ENCODE measurements around the gene MBNL3. TPM values are rescaled to one million over a fixed set of nuclear protein-coding genes. Genes with fewer than 3 reads are reported as not detected.

Gene MBNL3
- polyA plus RNA-seq, 1 of the 3 experiments (the other 2 are of a cell fraction) = 0.21 TPM

DNA sequence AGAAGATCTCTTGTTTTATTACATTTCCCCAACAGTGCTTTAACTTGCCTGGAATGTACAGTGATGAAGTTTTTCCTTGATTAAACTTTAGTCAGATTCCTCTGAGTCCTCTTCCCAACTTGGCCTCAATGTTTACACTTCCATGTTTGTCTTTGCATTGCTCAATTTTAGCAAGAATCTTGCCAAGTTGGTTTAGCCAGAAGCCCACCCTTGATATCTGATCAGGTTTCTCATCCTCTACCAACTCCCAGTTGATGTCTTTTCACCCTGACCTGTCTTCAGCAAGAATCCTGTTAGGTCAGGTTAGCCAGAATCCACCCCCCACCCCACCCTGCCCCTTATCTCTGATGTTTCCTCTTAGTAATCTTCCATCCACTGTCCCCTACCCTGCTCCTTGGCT lies 120.9 kb downstream of the MBNL3 start:
- POLR2A ChIA-PET = no interaction called here

More for the DNA sequence above, 120.9 kb downstream of the MBNL3 start:
- no peaks in the 10 kb centered on the region for H3K36me3 ChIP-seq (replicated peaks in 1 of 2; ENCODE audit: control insufficient read depth in 1 of 2, insufficient read depth in 2 of 2, low read length in 1 of 2)
- no peak overlapping the region for H3K9ac ChIP-seq
- H3K4me2 ChIP-seq = no peak overlapping the region
- H3K27ac ChIP-seq (ENCODE audit: low read depth in 2 of 2, low read length in 1 of 2) = no peak overlapping the region
- no peaks in the 10 kb centered on the region for H4K20me1 ChIP-seq (ENCODE audit: insufficient read depth)
- H3K9me2 ChIP-seq = no peaks in the 10 kb centered on the region
- no peaks in the 10 kb centered on the region for H3K79me2 ChIP-seq (ENCODE audit: insufficient read depth)
- H3K9me3 ChIP-seq = no peaks in the 10 kb centered on the region
- DNase-seq = no peak
- H3K4me1 ChIP-seq (ENCODE audit: control insufficient read depth in 1 of 2, insufficient read depth in 2 of 2, low read depth in 1 of 2, low read length in 1 of 2) = no peaks in the 10 kb centered on the region
- H2AFZ ChIP-seq (ENCODE audit: low read depth) = no peak overlapping the region
- H3K4me3 ChIP-seq (ENCODE audit: low read depth in 2 of 2, low read length in 1 of 2) = no peak overlapping the region
- TF ChIP-seq, protein P1, sequence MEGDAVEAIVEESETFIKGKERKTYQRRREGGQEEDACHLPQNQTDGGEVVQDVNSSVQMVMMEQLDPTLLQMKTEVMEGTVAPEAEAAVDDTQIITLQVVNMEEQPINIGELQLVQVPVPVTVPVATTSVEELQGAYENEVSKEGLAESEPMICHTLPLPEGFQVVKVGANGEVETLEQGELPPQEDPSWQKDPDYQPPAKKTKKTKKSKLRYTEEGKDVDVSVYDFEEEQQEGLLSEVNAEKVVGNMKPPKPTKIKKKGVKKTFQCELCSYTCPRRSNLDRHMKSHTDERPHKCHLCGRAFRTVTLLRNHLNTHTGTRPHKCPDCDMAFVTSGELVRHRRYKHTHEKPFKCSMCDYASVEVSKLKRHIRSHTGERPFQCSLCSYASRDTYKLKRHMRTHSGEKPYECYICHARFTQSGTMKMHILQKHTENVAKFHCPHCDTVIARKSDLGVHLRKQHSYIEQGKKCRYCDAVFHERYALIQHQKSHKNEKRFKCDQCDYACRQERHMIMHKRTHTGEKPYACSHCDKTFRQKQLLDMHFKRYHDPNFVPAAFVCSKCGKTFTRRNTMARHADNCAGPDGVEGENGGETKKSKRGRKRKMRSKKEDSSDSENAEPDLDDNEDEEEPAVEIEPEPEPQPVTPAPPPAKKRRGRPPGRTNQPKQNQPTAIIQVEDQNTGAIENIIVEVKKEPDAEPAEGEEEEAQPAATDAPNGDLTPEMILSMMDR (IDR thresholded peaks at IDR 0.05) = no peak
- TF ChIP-seq, protein P2, sequence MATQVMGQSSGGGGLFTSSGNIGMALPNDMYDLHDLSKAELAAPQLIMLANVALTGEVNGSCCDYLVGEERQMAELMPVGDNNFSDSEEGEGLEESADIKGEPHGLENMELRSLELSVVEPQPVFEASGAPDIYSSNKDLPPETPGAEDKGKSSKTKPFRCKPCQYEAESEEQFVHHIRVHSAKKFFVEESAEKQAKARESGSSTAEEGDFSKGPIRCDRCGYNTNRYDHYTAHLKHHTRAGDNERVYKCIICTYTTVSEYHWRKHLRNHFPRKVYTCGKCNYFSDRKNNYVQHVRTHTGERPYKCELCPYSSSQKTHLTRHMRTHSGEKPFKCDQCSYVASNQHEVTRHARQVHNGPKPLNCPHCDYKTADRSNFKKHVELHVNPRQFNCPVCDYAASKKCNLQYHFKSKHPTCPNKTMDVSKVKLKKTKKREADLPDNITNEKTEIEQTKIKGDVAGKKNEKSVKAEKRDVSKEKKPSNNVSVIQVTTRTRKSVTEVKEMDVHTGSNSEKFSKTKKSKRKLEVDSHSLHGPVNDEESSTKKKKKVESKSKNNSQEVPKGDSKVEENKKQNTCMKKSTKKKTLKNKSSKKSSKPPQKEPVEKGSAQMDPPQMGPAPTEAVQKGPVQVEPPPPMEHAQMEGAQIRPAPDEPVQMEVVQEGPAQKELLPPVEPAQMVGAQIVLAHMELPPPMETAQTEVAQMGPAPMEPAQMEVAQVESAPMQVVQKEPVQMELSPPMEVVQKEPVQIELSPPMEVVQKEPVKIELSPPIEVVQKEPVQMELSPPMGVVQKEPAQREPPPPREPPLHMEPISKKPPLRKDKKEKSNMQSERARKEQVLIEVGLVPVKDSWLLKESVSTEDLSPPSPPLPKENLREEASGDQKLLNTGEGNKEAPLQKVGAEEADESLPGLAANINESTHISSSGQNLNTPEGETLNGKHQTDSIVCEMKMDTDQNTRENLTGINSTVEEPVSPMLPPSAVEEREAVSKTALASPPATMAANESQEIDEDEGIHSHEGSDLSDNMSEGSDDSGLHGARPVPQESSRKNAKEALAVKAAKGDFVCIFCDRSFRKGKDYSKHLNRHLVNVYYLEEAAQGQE (IDR thresholded peaks at IDR 0.05; ENCODE audit: low read depth, low read length) = no peak
- TF ChIP-seq, protein P3, sequence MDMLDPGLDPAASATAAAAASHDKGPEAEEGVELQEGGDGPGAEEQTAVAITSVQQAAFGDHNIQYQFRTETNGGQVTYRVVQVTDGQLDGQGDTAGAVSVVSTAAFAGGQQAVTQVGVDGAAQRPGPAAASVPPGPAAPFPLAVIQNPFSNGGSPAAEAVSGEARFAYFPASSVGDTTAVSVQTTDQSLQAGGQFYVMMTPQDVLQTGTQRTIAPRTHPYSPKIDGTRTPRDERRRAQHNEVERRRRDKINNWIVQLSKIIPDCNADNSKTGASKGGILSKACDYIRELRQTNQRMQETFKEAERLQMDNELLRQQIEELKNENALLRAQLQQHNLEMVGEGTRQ (IDR thresholded peaks at IDR 0.05; ENCODE audit: borderline replicate concordance, low read depth, low read length) = no peak
- TF ChIP-seq NFIC (IDR thresholded peaks at IDR 0.05; ENCODE audit: borderline replicate concordance) (no peak), RFX5 (IDR thresholded peaks at IDR 0.05; ENCODE audit: low read length) (no peak), USF1 (IDR thresholded peaks at IDR 0.05; ENCODE audit: borderline replicate concordance, low read depth) (no peak)
- no peaks in the 10 kb centered on the region for H3K27me3 ChIP-seq (ENCODE audit: insufficient read depth)
- no peaks in the 10 kb centered on the region for H3F3A ChIP-seq (replicated peaks; ENCODE audit: insufficient read depth)
- CTCF ChIA-PET = interaction anchor here (1.5 kb wide), 1 partner anchor 75 kb away, joined by 4 read pairs; no protein-coding TSS in a partner anchor
